HG02642 (cell line): Measurements from ENCODE around the gene DHX16.

Source experiments
- ATAC-seq: cut with Tn5 transposase; IDR thresholded peaks from one replicate; pipeline ENCODE4 v1.9.1; 2021; ENCODE audit warnings: mild to moderate bottlenecking; ENCODE audit not compliant: unreplicated experiment, poor library complexity

The DHX16 gene

DNA sequence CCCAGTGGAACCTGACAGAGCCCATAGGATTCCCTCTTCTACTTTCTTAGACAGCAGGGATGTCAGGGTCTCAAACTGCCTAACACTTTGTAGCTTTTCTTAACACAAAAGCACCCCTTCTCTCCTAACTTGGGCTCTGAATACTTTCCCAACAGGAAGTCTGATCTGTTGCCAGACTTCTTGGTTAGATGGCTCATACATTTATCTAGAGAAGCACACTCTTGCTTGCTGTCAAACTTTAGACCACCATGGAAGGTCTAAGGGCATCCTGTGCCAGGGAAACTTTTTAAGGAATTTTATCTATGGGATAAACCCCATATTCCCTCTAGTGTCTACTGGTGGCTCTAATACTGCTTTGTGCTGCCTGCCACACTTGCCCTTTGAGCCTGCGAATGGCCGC lies 29.1 kb downstream of the DHX16 start:
- ATAC-seq, result no peak

DNA sequence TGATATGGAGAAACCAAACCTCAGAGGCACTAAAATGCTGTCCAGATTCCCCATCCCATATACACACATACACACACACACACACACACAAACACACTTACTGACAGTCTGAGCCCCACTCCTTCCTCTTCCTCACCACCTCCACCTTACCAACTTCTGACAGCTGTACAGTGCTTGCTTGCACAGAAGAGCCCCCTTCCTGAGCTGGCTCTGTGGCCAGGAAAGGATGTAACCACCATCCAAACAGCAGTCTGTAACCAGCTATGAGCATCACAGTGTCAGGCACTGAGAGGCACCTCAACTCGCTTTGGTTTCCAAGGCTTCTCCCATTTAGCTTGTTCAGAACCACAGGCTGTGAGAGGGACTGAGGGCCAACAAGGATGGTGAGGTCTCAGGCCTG lies 31.8 kb downstream of the DHX16 start:
- ATAC-seq, result no peak

DNA sequence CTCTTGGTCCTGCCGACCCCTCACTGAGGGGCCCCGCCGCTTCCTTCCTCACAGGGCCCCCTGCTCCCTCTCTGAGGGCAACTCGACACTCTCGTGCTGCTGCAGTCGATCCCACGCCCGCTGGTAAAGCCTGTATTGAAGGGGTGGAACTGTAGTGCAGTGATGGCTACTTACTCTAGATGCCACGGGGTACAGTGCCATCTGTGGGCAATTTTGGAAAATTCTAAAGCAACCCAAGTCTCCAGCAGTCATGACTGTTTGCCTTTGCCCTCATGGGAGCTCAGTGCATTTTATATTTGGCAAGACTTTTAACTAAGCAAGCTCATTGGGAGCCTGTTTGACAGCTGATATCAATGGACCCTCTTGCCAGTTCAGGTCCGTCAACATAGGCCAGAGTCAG lies 32.3 kb downstream of the DHX16 start:
- no peak for ATAC-seq

- ATAC-seq, result no peak
These were observed 37.0 kb downstream of the DHX16 start for GRCh38 chr6:30635834-30636233.

GRCh38 chr6:30626484-30627366 lies 46.1 kb downstream of the DHX16 start, which contains the start of gene ATAT1:
ATAT1 (plus strand) TSS chr6:30626874.
- ATAC-seq, result peak; percentile 90

- no peak for ATAC-seq
These were observed 47.3 kb downstream of the DHX16 start for GRCh38 chr6:30625511-30625910.

GRCh38 chr6:30619561-30619960 lies 53.2 kb downstream of the DHX16 start:
- ATAC-seq, result no peak

DNA sequence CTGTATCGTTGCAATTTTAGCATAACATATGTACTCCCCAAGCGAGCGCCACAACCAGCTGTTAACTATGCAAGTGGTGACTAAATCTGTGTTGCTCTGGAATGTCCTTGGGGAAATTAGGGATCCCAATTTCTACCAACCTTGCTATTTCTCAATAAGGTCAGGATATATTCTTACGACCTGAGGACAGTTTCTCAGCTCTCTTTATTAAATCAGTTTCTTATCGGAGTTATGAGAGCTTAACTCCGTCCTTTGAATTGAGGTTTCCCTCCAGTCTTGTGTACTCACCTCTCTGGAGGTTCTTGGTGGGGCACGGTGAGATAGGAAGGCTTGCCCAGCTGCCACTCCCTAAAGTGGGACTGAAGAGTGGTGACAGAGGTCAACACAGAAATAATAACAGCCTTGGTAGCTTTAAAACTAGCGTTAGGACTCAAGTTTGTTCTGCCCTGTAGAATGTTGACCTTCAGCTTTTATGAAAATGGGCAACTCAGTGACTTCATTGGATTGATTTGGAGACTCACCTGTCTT lies 54.5 kb downstream of the DHX16 start:
- no peak for ATAC-seq

DNA sequence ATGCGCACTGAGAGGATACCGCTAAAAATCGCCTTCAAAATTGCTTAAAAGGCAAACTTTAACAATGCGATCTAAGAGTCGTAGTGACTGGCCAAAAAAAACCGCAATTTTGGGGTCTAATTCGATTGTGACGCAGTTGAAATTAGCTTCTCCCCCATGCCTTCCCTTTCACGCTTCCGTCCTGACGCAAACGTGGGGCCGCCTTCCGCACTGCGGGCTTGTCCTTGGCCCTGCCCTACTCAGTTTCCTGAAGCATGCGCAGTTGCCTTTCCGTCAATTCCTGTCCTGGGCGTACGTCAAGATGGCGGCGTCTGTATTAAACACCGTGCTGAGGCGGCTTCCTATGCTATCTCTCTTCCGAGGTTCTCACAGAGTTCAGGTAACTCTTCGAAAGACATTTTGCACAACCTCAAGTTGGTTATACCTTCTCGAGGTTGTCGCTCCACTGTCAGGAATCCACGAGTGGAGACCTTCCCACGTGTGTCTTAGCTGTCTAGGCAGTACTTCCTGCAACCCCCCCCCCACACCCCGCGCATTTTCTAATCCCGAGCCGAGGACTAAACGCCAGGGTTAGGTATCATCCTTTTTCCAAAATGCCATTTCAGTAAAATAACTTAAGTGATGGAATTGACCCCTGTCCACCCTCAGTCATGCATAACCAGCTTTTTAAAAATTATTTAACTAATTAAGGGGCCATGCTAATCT lies 55.1 kb downstream of the DHX16 start, which contains the start of gene MRPS18B:
MRPS18B (plus strand) TSS at position 276 of the 705 bp plus-strand sequence; CDS start at position 302, 26 bp downstream.
- peak; percentile 78 for ATAC-seq

DNA sequence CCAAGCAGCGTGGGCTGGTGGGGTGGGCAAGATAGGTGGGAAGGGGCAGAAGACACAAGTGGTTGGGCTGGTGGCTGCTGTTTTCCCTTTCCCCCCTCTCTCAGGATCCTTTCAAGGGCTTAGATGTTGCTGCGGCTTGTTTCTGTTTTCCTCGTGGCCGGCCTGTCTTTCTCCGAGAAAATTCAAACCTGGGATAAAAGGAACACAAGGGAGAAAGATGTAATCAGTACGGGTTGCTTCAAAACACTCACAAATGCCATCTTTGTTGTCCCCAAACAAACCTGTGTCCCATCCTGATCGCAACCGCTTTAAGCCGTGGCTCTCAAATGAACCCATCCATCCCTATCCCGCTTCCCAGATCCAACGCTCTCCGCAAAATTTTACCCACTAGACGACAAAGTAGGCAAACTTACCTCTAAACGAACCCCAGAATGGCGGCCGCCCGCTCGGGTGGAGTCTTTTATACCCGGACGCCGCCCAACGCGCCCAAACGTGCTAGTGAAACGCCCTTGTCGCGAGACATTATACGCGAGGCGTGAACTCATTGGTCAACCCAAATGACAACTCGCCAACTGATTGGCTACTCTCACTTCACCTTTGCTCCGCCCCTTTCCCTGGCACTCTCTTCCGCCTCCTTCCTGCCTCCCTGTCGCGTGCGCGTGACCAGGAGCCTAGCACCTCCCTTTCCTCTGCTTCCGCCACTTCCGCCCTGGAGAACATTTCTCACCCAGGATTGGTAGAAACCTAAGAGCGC lies 55.8 kb downstream of the DHX16 start, which contains the start of gene PPP1R10:
PPP1R10 (minus strand) TSS at position 433 of the 754 bp plus-strand sequence. CDS start 7,299 bp downstream, outside the sequence.
- peak; percentile 87 for ATAC-seq

GRCh38 chr6:30615958-30616810 lies 56.6 kb downstream of the DHX16 start:
- no peak for ATAC-seq

DNA sequence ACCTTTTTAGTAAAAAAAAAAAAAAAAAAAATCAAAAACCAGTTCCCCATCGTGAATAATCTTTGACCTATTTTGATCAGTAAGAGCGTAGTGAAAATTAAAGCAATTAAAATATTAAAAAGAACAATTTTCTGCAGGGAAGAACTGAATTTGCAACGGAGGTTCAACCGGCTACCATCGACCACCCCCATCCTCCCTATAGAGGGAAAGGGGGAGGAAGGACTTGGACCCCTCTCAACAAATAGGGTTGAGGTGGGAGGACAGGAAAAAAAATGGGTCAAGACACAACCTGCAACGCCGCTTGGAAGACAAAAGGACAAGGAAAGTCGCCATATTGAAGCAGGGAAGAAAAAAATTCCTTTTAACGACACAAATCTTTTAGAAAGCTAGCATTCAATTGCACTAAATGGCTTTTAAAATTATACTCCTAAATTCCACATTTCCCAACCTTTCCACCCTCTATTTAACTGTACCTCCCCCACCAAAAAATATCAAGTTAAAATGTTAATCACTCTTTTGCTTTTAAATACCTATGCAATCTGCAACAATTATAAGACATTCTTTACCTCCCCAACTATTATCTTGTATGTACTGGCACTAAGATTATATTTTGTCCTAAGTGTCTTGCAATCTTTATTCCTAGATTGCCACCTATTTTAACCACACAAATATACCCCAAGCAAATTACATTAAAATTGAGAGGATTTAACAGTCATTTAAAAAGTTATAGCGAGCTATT lies 57.4 kb downstream of the DHX16 start:
- ATAC-seq, result no peak

GRCh38 chr6:30614843-30615218 lies 58.0 kb downstream of the DHX16 start:
- ATAC-seq, result peak; percentile 29

- ATAC-seq, result no peak
These were observed 58.6 kb downstream of the DHX16 start for GRCh38 chr6:30614044-30614842.

GRCh38 chr6:30613251-30614043 lies 59.4 kb downstream of the DHX16 start:
- no peak for ATAC-seq

DNA sequence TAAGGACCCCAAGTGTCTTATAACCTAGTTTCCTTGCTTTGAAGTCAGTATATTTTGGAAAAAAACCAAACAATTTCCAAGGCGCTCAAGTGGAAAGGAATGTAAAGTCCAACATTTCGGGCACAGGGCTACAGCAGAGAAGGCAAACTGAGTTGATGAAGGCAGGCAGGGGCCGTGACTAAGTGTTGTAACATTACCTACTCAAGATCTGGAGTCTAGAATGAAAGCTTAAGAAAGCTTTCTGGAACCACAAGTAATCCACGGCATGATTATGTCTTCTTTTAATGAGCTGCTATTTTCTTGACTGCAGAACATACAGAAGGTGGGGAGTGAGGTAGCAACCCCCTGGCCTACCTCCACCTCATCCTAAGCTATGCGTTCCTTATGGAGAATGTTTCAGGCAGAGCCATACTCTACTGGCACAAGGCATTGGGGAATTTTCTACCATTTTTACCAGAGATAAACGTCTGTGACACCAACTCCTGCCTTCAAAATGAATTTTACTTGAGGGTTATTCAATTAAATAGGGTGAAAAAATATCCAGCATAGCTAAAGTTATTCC lies 60.0 kb downstream of the DHX16 start:
- no peak for ATAC-seq

DNA sequence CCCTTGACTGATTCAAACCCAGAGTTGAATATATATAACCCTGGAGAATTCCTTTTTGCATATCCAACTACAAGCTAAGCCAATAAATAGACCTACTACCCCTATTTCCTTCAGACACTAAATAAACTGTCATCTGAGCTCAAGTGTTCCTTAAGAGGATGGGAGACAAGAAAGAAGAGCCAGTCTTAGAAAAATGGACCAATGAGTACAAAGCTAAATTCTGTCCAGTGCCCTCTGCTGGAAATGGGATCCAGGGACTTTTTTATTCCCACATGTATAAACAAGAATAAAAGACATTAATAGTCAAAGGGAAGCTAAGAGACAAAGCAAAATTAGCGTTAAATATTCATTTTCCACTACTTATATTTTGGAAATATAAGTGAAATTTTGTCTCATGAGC lies 60.6 kb downstream of the DHX16 start:
- no peak for ATAC-seq
